Measurements from ENCODE around the gene SLC25A21. TPM values are rescaled to one million over a fixed set of nuclear protein-coding genes. Genes with fewer than 3 reads are reported as not detected.

Gene SLC25A21
- total and polyA plus RNA-seq, 2 experiments from 2014 or later = 10.6 to 12.1 TPM

DNA sequence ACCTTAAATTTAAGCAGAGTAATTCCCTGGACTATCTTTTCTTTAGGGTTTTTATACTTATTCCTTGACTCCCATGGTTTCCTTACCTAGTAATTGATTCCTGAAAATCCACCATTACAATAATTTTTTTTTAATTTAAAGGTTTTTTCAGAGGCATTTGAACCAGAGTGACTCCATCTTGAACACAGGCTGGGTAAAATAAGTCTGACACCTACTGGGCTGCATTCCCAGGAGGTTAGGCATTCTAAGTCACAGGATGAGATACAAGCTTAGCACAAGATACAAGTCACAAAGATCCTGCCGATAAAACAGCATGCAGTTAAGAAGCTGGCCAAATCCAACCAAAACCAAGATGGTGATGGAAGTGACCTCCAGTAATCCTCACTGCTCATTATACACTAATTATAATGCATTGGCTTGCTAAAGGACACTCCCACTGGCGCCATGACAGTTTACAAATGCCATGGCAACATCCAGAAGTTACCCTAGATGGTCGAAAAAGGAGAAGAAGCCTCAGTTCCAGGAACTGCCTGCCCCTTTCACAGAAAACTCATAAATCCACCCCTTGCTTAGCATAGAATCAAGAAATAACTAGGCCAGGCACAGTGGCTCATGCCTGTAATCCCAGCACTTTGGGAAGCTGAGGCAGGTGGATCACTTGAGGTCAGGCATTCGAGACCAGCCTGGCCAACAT lies 53.6 kb downstream of the SLC25A21 start:
- no peak overlapping the region for H3K27ac Mint-ChIP-seq
- Histone ChIP-seq H3K4me2 (no peak overlapping the region), H3K79me2 (replicated peaks; ENCODE audit: insufficient read depth) (no peaks in the 10 kb centered on the region), H4K20me1 (replicated peaks; ENCODE audit: insufficient read depth) (no peaks in the 10 kb centered on the region), H3F3A (replicated peaks; ENCODE audit: low read depth) (no peaks in the 10 kb centered on the region), H3K4me1 (ENCODE audit: insufficient read depth) (peaks cover 8% of the 10 kb centered on the region; the same call in 1 of the 2 replicates), H3K27ac (ENCODE audit: low read depth) (no peak overlapping the region), H3K36me3 (ENCODE audit: insufficient read depth) (no peaks in the 10 kb centered on the region), H2AFZ (no peak overlapping the region), H3K4me3 (no peak overlapping the region), H3K27me3 (ENCODE audit: insufficient read depth) (no peaks in the 10 kb centered on the region), H3K9me2 (ENCODE audit: insufficient read depth) (no peaks in the 10 kb centered on the region)
- TF ChIP-seq ZNF331 (CRISPR knock-in tag; IDR thresholded peaks at IDR 0.05; ENCODE audit: low read depth) (no peak), EZH2 (IDR thresholded peaks at IDR 0.05; ENCODE audit: low read depth, unreplicated experiment) (no peak), POLR2AphosphoS5 (IDR thresholded peaks at IDR 0.05; ENCODE audit: low read depth) (no peak), ZNF114 (CRISPR knock-in tag; IDR thresholded peaks at IDR 0.05) (no peak), EZH2phosphoT487 (IDR thresholded peaks at IDR 0.05; ENCODE audit: unreplicated experiment) (no peak)
- TF ChIP-seq, protein P1, sequence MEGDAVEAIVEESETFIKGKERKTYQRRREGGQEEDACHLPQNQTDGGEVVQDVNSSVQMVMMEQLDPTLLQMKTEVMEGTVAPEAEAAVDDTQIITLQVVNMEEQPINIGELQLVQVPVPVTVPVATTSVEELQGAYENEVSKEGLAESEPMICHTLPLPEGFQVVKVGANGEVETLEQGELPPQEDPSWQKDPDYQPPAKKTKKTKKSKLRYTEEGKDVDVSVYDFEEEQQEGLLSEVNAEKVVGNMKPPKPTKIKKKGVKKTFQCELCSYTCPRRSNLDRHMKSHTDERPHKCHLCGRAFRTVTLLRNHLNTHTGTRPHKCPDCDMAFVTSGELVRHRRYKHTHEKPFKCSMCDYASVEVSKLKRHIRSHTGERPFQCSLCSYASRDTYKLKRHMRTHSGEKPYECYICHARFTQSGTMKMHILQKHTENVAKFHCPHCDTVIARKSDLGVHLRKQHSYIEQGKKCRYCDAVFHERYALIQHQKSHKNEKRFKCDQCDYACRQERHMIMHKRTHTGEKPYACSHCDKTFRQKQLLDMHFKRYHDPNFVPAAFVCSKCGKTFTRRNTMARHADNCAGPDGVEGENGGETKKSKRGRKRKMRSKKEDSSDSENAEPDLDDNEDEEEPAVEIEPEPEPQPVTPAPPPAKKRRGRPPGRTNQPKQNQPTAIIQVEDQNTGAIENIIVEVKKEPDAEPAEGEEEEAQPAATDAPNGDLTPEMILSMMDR (conservative IDR thresholded peaks at IDR 0.05; ENCODE audit: low read depth in 2 of 2) = no peak
- TF ChIP-seq, protein P2, sequence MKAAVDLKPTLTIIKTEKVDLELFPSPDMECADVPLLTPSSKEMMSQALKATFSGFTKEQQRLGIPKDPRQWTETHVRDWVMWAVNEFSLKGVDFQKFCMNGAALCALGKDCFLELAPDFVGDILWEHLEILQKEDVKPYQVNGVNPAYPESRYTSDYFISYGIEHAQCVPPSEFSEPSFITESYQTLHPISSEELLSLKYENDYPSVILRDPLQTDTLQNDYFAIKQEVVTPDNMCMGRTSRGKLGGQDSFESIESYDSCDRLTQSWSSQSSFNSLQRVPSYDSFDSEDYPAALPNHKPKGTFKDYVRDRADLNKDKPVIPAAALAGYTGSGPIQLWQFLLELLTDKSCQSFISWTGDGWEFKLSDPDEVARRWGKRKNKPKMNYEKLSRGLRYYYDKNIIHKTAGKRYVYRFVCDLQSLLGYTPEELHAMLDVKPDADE (IDR thresholded peaks at IDR 0.05) = no peak
- peaks cover 5% of the 10 kb centered on the region; the same call in 2 of the 3 replicates for H3K9me3 Mint-ChIP-seq
- DNase-seq (ENCODE audit: low spot score) = no peak
- H3K4me3 Mint-ChIP-seq = no peak overlapping the region
- no peak for ATAC-seq
- H3K4me1 Mint-ChIP-seq = peaks cover 22% of the 10 kb centered on the region
- H3K36me3 Mint-ChIP-seq (ENCODE audit: low read depth) = peaks cover 7% of the 10 kb centered on the region; the same call in 2 of the 3 replicates
- no peaks in the 10 kb centered on the region for H3K27me3 Mint-ChIP-seq (ENCODE audit: insufficient read depth, low read depth, poor library complexity)

DNA sequence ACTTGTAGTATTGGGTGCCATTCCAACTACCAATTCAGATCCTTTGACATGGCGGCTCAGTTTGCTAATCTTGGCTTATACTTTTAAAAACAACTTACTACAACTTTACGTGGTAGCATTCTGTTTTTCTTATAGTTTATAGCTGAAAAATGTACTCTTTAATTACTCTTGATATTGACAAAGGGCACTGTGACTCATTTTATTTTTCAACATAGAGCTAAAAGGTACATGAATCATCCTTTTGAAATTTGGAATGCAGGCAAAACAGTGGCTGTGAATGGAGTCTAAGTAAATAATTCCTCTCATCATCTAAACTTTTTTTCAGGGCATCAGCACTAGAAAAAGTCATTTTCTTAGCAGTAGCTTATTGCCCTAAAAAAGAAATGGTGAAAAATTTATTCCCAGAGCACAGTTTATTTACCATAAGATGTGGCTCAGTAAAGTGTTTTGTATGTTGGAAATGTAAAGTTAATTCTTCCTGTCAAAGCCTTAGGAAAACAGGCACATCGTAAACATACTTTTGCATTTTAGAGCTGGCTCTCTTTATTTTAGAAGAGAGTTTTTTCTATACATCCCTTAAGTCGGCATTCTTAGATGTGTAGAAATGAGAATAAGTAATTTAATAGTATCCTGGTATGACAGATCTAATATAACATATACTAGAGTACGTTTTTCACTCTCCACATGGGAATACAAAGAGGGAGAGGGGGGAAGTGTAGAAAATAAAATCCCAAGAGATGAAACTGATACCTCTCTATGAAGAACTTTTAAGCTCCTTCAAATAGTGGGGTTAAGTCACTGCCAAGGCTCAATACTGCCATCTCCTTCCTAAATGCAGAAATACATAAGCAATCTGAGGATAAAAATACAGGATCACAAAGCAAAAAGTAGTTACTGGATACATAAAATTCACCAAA lies 55.2 kb downstream of the SLC25A21 start:
- Mint-ChIP-seq H3K4me1 (peaks cover 22% of the 10 kb centered on the region), H3K27me3 (ENCODE audit: insufficient read depth, low read depth, poor library complexity) (no peaks in the 10 kb centered on the region), H3K36me3 (ENCODE audit: low read depth) (peaks cover 7% of the 10 kb centered on the region; the same call in 2 of the 3 replicates), H3K4me3 (no peak overlapping the region), H3K27ac (no peak overlapping the region), H3K9me3 (peaks cover 5% of the 10 kb centered on the region; the same call in 2 of the 3 replicates)
- ATAC-seq (no peak), DNase-seq (ENCODE audit: low spot score) (peak; percentile 32)
- H3F3A ChIP-seq (replicated peaks; ENCODE audit: low read depth) = no peaks in the 10 kb centered on the region
- no peak overlapping the region for H3K4me2 ChIP-seq
- no peak overlapping the region for H3K27ac ChIP-seq (ENCODE audit: low read depth)
- H3K27me3 ChIP-seq (ENCODE audit: insufficient read depth) = no peaks in the 10 kb centered on the region
- no peak overlapping the region for H2AFZ ChIP-seq
- no peaks in the 10 kb centered on the region for H4K20me1 ChIP-seq (replicated peaks; ENCODE audit: insufficient read depth)
- no peaks in the 10 kb centered on the region for H3K9me2 ChIP-seq (ENCODE audit: insufficient read depth)
- H3K4me1 ChIP-seq (ENCODE audit: insufficient read depth) = peaks cover 8% of the 10 kb centered on the region; the same call in 1 of the 2 replicates
- no peak overlapping the region for H3K4me3 ChIP-seq
- H3K36me3 ChIP-seq (ENCODE audit: insufficient read depth) = no peaks in the 10 kb centered on the region
- H3K79me2 ChIP-seq (replicated peaks; ENCODE audit: insufficient read depth) = no peaks in the 10 kb centered on the region
- TF ChIP-seq, protein P1 (conservative IDR thresholded peaks at IDR 0.05; ENCODE audit: low read depth in 2 of 2) = peak; percentile 50 to 56

Measured in GM23338 (cell line).